Hepatocyte (in vitro differentiated cells): ENCODE data around the gene EREG.

ENCODE experiments used
- CTCF ChIP-seq: fragments of 200-600 bp; sonication (generic); IDR thresholded peaks from 2 replicates; pipeline ENCODE4 v1.5.1; 2016; ENCODE audit warnings: antibody characterized with exemption, mild to moderate bottlenecking; ENCODE audit not compliant: poor library complexity
- EZH2phosphoT487 ChIP-seq: fragments of 200-600 bp; sonication (generic); IDR thresholded peaks from one replicate; pipeline ENCODE4 v1.6.1; 2018; ENCODE audit warnings: antibody characterized with exemption, mild to moderate bottlenecking, low read depth, moderate library complexity; ENCODE audit not compliant: unreplicated experiment, severe bottlenecking

- no peak for TF ChIP-seq CTCF
- TF ChIP-seq EZH2phosphoT487: no peak
Measured at GRCh38 chr4:74423104-74423503, 58.2 kb downstream of the EREG start.
